ENCODE results near the gene HLCS. TPM values are rescaled to one million over a fixed set of nuclear protein-coding genes. Genes with fewer than 3 reads are reported as not detected.

The HLCS gene
- total RNA-seq, 1 donor: 10.2 TPM

- no peak overlapping the region for H3K4me3 ChIP-seq (ENCODE audit: low read length)
- H3K27me3 ChIP-seq (ENCODE audit: insufficient read depth, low read length): no peaks in the 10 kb centered on the region
- no peaks in the 10 kb centered on the region for H3K4me1 ChIP-seq (ENCODE audit: insufficient read depth, low read length)
- H3K9me3 ChIP-seq (ENCODE audit: low read depth, low read length): no peaks in the 10 kb centered on the region
These were observed 232.6 kb downstream of the HLCS start for GRCh38 chr21:36733857-36734256.

DNA sequence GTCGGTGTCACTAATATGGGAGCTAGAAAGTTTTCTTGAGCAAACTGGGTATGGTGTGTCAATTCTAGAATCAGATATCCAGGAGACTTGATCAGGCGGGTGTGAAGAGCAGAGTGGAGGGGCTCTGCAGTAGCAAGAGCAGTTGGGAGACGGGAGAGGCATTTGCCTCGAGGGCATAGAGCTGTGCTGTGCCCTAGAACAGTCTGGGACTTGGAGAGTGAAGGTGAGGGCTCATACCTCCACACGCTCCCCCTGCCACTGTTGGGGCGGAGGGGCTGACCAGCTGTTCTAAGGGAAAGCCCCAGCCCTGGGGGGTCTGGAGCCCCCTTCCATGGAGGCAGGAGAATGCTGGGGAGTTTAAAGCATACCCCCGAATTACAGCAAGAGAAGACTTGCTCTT, 233.7 kb downstream of the HLCS start:
- no peaks in the 10 kb centered on the region for H3K27me3 ChIP-seq (ENCODE audit: insufficient read depth, low read length)
- no peak overlapping the region for H3K4me3 ChIP-seq (ENCODE audit: low read length)
- no peaks in the 10 kb centered on the region for H3K4me1 ChIP-seq (ENCODE audit: insufficient read depth, low read length)
- H3K9me3 ChIP-seq (ENCODE audit: low read depth, low read length): no peaks in the 10 kb centered on the region

DNA sequence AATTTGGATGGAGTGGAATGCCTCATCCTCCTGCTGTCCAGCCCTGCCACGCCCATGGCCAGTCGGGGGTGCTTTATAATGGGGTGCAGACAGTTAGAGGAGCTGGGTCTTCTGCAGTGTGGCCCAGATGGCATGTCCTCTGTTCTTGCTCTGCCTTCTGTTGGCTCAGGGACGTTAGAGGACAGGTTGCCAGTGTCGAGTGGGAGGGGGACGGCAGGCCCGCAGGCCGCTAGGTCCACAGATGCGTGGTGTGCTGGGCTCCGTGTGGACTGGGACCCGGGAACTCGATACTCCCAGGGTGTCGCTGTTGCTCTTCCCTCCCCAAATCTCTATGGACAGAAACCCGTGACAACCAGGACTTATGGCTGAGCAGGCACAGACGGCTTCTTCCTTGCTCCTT, 234.3 kb downstream of the HLCS start:
- H3K27me3 ChIP-seq (ENCODE audit: insufficient read depth, low read length): no peaks in the 10 kb centered on the region
- H3K9me3 ChIP-seq (ENCODE audit: low read depth, low read length): no peaks in the 10 kb centered on the region
- H3K4me1 ChIP-seq (ENCODE audit: insufficient read depth, low read length): no peaks in the 10 kb centered on the region
- H3K4me3 ChIP-seq (ENCODE audit: low read length): no peak overlapping the region

DNA sequence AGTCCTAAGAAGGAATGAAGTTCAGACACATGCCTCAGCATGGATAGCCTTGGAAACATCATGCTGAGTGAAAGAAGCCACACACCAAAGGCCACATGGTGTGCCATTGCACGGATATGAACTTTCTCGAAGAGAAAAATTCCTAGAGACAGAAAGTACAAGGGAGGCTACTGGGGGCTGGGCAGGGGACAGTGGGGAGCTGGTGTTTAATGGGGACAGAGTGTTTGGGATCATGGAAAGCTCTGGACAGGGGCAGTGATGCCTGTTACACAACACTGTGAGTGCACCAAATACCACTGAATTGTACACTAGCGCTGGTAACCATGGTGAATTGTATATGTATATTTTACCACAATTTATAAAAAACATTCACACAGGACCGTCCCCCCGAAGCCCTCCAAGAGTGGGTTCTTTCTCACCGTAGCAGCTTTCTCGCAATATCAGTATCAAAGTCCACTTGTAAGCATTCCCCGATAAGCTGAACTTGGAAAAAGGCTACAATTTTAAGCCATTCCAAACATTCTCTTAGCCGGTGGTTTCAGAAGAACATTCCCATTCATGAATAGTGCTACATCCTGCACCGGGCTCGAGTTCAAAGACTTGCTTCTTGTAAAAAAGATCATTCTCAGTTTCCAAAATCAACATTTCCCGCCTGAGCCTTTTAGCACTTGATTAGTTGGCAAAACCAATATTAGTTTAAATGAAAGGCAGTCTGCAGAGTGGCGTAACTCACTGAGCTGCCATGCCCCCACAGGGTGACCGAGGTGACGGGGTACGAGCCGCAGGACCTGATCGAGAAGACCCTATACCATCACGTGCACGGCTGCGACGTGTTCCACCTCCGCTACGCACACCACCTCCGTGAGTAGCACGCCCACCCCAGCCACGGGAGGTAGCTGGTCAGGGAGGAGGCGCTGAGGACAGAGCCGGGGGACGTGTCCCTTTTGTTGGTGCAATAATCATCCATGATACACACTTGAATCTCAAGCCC, 235.9 kb downstream of the HLCS start:
- H3K4me1 ChIP-seq (ENCODE audit: insufficient read depth, low read length): no peaks in the 10 kb centered on the region
- H3K27me3 ChIP-seq (ENCODE audit: insufficient read depth, low read length): no peaks in the 10 kb centered on the region
- no peak overlapping the region for H3K4me3 ChIP-seq (ENCODE audit: low read length)
- H3K9me3 ChIP-seq (ENCODE audit: low read depth, low read length): no peaks in the 10 kb centered on the region

GRCh38 chr21:36729310-36729970, 237.0 kb downstream of the HLCS start:
- no peaks in the 10 kb centered on the region for H3K27me3 ChIP-seq (ENCODE audit: insufficient read depth, low read length)

GRCh38 chr21:36728371-36729111, 237.9 kb downstream of the HLCS start:
- Histone ChIP-seq H3K9me3 (ENCODE audit: low read depth, low read length) (no peaks in the 10 kb centered on the region), H3K4me1 (ENCODE audit: insufficient read depth, low read length) (no peaks in the 10 kb centered on the region), H3K4me3 (ENCODE audit: low read length) (no peak overlapping the region), H3K27me3 (ENCODE audit: insufficient read depth, low read length) (no peaks in the 10 kb centered on the region)

More at GRCh38 chr21:36729310-36729970, 237.0 kb downstream of the HLCS start:
- Histone ChIP-seq H3K4me1 (ENCODE audit: insufficient read depth, low read length) (no peaks in the 10 kb centered on the region), H3K4me3 (ENCODE audit: low read length) (no peak overlapping the region), H3K9me3 (ENCODE audit: low read depth, low read length) (no peaks in the 10 kb centered on the region)

DNA sequence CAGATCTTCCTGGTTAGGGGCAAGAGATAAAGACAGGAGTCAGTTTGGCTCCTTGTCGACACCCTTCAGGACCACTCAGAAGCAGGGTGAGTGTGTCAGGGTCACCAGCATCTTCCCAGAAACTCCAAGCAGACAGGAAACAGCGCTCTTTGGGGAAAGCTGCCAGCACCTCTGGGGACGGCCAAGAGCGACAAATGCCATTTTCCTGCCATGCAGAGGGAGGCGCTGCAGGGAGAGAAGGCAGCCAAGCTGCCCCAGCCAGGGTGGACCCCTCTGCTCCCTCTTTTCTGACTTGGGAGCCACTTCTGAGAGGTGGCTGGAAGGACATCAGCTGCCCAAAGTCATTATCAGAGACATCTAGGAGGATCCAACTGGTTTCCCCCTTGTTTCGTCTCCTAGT, 238.6 kb downstream of the HLCS start:
- no peaks in the 10 kb centered on the region for H3K27me3 ChIP-seq (ENCODE audit: insufficient read depth, low read length)
- H3K4me1 ChIP-seq (ENCODE audit: insufficient read depth, low read length): no peaks in the 10 kb centered on the region
- H3K4me3 ChIP-seq (ENCODE audit: low read length): no peak overlapping the region
- H3K9me3 ChIP-seq (ENCODE audit: low read depth, low read length): no peaks in the 10 kb centered on the region

GRCh38 chr21:36725793-36726386, 240.6 kb downstream of the HLCS start:
- Histone ChIP-seq H3K4me3 (ENCODE audit: low read length) (no peak overlapping the region), H3K27me3 (ENCODE audit: insufficient read depth, low read length) (no peaks in the 10 kb centered on the region), H3K9me3 (ENCODE audit: low read depth, low read length) (no peaks in the 10 kb centered on the region), H3K4me1 (ENCODE audit: insufficient read depth, low read length) (no peaks in the 10 kb centered on the region)

DNA sequence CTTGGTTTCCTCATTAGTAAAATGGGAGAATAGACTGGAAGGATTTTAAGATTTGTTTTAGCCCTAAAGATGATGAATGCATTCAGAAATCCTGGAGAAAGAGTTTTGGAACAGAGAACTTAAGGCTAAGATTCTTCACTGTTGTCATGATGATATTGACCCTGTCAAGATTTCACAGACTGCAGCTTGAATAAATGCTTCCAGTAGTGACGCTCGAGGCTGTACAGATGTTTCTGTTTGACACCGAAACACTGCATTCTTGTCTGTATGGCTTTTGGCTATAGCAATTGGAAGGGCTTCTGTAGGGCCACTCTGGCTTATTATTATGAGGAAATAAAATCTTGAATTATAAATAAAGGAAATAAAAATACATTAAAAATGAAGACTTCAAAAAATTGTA, 241.8 kb downstream of the HLCS start:
- Histone ChIP-seq H3K27me3 (ENCODE audit: insufficient read depth, low read length) (no peaks in the 10 kb centered on the region), H3K9me3 (ENCODE audit: low read depth, low read length) (no peaks in the 10 kb centered on the region), H3K4me3 (ENCODE audit: low read length) (no peak overlapping the region), H3K4me1 (ENCODE audit: insufficient read depth, low read length) (no peaks in the 10 kb centered on the region)

GRCh38 chr21:36723371-36723881, 243.0 kb downstream of the HLCS start:
- Histone ChIP-seq H3K9me3 (ENCODE audit: low read depth, low read length) (no peaks in the 10 kb centered on the region), H3K4me1 (ENCODE audit: insufficient read depth, low read length) (no peaks in the 10 kb centered on the region), H3K27me3 (ENCODE audit: insufficient read depth, low read length) (no peaks in the 10 kb centered on the region), H3K4me3 (ENCODE audit: low read length) (no peak overlapping the region)

DNA sequence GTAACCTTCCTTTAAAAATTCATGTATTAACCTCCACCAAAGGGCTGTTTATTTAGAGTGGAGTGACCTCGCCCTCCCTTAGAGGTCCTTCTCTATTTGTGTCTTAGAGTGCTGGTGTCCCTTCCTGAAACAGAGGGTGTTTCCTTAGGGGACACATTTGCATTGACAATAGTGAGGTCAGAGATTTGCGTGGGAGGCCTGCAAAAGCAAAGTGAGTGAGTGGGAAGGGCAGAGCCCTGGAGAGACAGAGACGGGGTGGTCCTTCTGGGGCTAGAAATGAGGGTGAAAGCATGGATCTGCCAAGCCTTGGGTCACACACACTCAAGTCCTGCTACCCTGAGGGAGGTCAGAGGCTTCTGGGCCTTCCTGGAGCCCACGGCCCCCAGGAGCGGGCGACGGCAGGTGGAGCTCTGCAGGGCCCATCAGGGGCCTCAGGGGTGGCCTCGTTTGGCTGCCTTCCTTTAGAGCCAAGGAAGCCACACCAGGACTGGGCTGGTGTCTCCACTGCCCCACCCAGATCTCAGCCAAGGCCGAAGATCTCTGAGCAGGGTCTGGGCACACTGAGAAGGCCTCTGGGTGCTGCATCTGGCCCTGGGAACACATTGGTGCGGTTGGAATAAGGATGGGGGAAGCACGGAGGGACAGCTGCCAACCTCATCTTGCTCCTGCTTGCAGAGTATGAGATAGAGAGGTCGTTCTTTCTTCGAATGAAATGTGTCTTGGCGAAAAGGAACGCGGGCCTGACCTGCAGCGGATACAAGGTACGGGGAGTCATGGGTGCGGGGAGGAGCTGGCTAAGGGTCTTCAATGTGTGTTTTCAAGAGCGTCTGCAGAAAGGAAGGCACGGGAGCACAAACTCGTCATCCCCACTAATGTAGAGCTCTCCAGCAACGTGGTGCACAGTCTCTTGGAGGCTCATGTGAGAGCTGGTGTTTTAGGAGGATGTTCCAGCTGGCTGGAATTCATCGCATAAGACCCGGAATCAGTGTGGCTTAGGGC, 243.8 kb downstream of the HLCS start:
- Histone ChIP-seq H3K4me1 (ENCODE audit: insufficient read depth, low read length) (no peaks in the 10 kb centered on the region), H3K4me3 (ENCODE audit: low read length) (no peak overlapping the region), H3K27me3 (ENCODE audit: insufficient read depth, low read length) (peaks cover 4% of the 10 kb centered on the region), H3K9me3 (ENCODE audit: low read depth, low read length) (no peaks in the 10 kb centered on the region)

GRCh38 chr21:36721817-36722216, 244.7 kb downstream of the HLCS start:
- Histone ChIP-seq H3K9me3 (ENCODE audit: low read depth, low read length) (no peaks in the 10 kb centered on the region), H3K27me3 (ENCODE audit: insufficient read depth, low read length) (peaks cover 8% of the 10 kb centered on the region), H3K4me1 (ENCODE audit: insufficient read depth, low read length) (no peaks in the 10 kb centered on the region), H3K4me3 (ENCODE audit: low read length) (no peak overlapping the region)

DNA sequence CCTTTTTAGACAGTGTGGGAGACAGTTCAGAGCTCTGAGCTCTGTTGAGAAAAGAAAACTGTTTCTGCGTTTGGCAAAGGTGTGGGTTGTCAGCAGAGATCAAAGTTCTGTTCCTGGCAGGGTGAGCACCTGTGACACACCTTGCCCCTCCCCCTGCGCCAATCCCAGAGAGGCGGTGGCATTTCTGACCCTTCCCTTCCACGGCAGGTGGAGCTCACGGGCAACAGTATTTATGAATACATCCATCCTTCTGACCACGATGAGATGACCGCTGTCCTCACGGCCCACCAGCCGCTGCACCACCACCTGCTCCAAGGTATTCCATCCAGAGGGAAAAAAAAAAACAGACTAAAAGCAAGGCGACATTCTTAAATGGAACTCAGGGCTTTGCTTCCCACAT, 246.9 kb downstream of the HLCS start:
- H3K27me3 ChIP-seq (ENCODE audit: insufficient read depth, low read length): peaks cover 29% of the 10 kb centered on the region
- H3K9me3 ChIP-seq (ENCODE audit: low read depth, low read length): no peaks in the 10 kb centered on the region
- H3K4me1 ChIP-seq (ENCODE audit: insufficient read depth, low read length): no peaks in the 10 kb centered on the region
- H3K4me3 ChIP-seq (ENCODE audit: low read length): no peak overlapping the region
